Activated CD8-positive, alpha-beta T cell treated with anti-CD3 and anti-CD28 coated beads for 36 hours (primary cell): ENCODE measurements around the gene CAMK4. TPM values are rescaled to one million over a fixed set of nuclear protein-coding genes. Genes with fewer than 3 reads are reported as not detected.

ENCODE experiments used
- ATAC-seq: fragments of 200-7000 bp; cut with Tn5 transposase; one replicate; pipeline ENCODE4 v1.10.0; 2021; ENCODE audit warnings: mild to moderate bottlenecking, moderate library complexity
- CTCF ChIA-PET: fragments of 350-600 bp; sonication (Branson Sonifier 250); formaldehyde crosslinking; loops from one replicate; lab custom pipeline; 2021; ENCODE audit warnings: antibody characterized with exemption; lab: Charles Lee
- POLR2A ChIA-PET: fragments of 350-600 bp; sonication (Branson Sonifier 250); formaldehyde crosslinking; loops from one replicate; lab custom pipeline; 2021; ENCODE audit warnings: antibody characterized with exemption; lab: Charles Lee
- DNase-seq: peaks from one replicate; pipeline ENCODE4 v3.0.0-alpha.2; 2020
- H3K27ac Mint-ChIP-seq: one replicate; pipeline ENCODE4 v1.8.0; 2021; ENCODE audit warnings: mild to moderate bottlenecking, mixed read lengths
- H3K27me3 Mint-ChIP-seq: one replicate; pipeline ENCODE4 v1.8.0; 2021; ENCODE audit warnings: mixed read lengths
- H3K36me3 Mint-ChIP-seq: one replicate; pipeline ENCODE4 v1.8.0; 2021; ENCODE audit warnings: low read depth, mixed read lengths
- H3K4me1 Mint-ChIP-seq: one replicate; pipeline ENCODE4 v1.8.0; 2021; ENCODE audit warnings: low read depth, mixed read lengths
- H3K4me3 Mint-ChIP-seq: one replicate; pipeline ENCODE4 v1.8.0; 2021; ENCODE audit warnings: mild to moderate bottlenecking, moderate library complexity, mixed read lengths
- H3K9me3 Mint-ChIP-seq: one replicate; pipeline ENCODE4 v1.8.0; 2021; ENCODE audit warnings: mixed read lengths
- intact Hi-C: fragments of 100-400 bp; cut with micrococcal nuclease; formaldehyde crosslinking; loops from one replicate; pipeline ENCODE4 v1.10.0; 2022
- total RNA-seq, 2 experiments: library from RNA; stranded (reverse); gene quantifications; one replicate each; pipeline ENCODE4 v1.2.3, GENCODE V29; 2021
- TF ChIP-seq, protein P1 (sequence below): fragments of 200-600 bp; IDR thresholded peaks from one replicate; pipeline ENCODE4 v1.8.0; 2022; ENCODE audit warnings: antibody characterized with exemption, mild to moderate bottlenecking

Gene CAMK4
- total RNA-seq, 2 experiments from 2014 or later, result 79.7 to 80.7 TPM

DNA sequence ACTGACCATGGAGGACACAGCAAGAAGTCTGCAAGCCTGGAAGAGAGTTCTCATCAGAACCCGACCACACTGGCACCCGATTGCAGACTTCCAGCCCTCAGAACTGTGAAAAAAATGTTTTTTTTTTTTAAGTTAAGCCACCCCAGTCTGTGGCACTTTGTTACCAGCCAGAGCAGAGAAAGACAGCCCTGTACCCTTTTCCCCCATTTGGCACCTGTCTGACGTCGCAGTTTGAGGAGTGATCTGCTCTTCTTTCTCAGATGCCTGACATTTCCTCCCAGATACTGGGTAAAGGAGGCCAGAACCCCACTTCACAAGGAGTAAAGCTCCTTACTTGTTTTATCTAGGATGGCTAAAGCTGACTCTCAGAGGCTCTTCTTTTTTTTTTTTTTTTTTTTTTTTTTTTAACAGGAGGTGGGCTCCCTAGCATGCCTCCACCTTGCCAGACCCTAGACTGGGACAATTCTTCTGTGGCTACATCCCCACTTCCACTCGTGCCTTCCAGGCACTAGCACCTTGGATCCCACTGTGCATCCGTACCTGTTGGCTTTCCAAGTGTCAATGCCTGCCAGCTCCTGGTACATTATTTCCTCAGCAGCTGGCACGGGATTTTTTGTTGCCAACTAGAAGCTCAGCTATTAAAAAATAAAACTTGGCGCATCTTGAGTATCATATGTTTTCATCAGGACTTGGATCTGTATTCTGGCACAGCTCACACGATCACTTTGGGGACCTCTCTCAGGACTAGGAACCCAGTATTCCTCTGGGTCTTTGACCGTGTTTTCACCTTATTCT is 14.4 kb downstream of the CAMK4 start:
- Mint-ChIP-seq H3K4me3 (peak overlapping the region; percentile 66), H3K4me1 (peaks cover 96% of the 10 kb centered on the region), H3K36me3 (peaks cover 20% of the 10 kb centered on the region), H3K27me3 (no peaks in the 10 kb centered on the region), H3K9me3 (no peaks in the 10 kb centered on the region), H3K27ac (peak overlapping the region; percentile 87)
- no peak for DNase-seq
- intact Hi-C loops, result no loop called here
- ChIA-PET CTCF (interaction anchor here (0.5 to 7.4 kb wide), 6 partner anchors 8 to 1700 kb away, joined by 3 to 49 read pairs (median 16); no protein-coding TSS in a partner anchor), POLR2A (interaction anchor here (0.7 to 9.4 kb wide), 4 partner anchors 8 to 519 kb away, joined by 4 to 91 read pairs (median 30); partner anchors contain the start of gene CAMK4)
- TF ChIP-seq, protein P1, sequence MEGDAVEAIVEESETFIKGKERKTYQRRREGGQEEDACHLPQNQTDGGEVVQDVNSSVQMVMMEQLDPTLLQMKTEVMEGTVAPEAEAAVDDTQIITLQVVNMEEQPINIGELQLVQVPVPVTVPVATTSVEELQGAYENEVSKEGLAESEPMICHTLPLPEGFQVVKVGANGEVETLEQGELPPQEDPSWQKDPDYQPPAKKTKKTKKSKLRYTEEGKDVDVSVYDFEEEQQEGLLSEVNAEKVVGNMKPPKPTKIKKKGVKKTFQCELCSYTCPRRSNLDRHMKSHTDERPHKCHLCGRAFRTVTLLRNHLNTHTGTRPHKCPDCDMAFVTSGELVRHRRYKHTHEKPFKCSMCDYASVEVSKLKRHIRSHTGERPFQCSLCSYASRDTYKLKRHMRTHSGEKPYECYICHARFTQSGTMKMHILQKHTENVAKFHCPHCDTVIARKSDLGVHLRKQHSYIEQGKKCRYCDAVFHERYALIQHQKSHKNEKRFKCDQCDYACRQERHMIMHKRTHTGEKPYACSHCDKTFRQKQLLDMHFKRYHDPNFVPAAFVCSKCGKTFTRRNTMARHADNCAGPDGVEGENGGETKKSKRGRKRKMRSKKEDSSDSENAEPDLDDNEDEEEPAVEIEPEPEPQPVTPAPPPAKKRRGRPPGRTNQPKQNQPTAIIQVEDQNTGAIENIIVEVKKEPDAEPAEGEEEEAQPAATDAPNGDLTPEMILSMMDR, result no peak
- ATAC-seq, result no peak

DNA sequence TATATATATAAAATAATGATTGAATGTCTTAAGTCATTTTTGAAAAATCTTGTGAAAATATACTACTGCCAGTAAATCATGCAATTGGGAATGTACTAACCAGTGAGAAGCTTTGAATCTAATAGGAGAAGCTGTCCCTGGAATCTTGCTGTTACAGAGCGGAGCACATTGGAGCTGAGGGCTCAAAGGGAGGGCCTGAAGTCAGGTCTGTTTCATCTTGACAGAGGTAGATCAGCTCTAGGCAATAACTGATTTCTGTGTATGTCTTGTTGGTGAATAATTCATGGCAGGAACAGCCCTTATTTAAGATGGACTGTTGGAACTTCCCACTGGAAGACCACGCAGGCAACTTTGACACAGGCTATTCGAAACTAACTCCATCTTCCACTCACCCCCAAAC is 17.5 kb downstream of the CAMK4 start:
- H3K4me3 Mint-ChIP-seq, result no peak overlapping the region
- peaks cover 20% of the 10 kb centered on the region for H3K36me3 Mint-ChIP-seq
- peak overlapping the region; percentile 35 for H3K27ac Mint-ChIP-seq
- ATAC-seq, result no peak
- no peaks in the 10 kb centered on the region for H3K9me3 Mint-ChIP-seq
- no peaks in the 10 kb centered on the region for H3K27me3 Mint-ChIP-seq
- intact Hi-C loops, result no loop called here
- ChIA-PET CTCF (interaction anchor here (1.4 kb wide), 1 partner anchor 18 kb away, joined by 4 read pairs; no protein-coding TSS in a partner anchor), POLR2A (interaction anchor here (0.5 to 9.4 kb wide), 3 partner anchors 11 to 33 kb away, joined by 3 to 91 read pairs (median 3); no protein-coding TSS in a partner anchor)
- peaks cover 92% of the 10 kb centered on the region for H3K4me1 Mint-ChIP-seq
- TF ChIP-seq, protein P1, result no peak
- DNase-seq, result no peak

DNA sequence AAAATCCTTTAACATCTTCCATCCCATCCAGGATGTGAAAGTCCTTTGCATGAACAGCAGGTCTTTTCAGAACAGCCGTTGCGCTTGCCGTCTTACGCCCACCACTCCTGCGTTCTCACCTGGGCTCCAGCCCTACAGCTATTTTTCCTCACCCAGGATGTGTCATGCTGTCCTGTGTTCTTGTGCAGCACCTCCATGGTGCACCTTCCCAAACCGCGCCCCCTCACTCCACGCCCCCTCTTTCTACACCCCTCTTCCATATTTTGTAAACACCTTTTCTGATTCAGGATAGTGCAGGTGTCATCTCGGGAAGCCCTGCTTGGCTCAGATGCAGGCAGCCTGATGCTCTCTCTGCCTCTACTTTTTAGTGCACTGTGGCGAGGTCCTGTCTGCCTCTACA is 18.4 kb downstream of the CAMK4 start:
- ATAC-seq (peak; percentile 31), DNase-seq (peak; percentile 43)
- intact Hi-C loops, result no loop called here
- no peaks in the 10 kb centered on the region for H3K9me3 Mint-ChIP-seq
- H3K36me3 Mint-ChIP-seq, result peaks cover 20% of the 10 kb centered on the region
- H3K27ac Mint-ChIP-seq, result peak overlapping the region; percentile 70
- H3K4me1 Mint-ChIP-seq, result peaks cover 86% of the 10 kb centered on the region
- H3K4me3 Mint-ChIP-seq, result no peak overlapping the region
- CTCF ChIA-PET, result interaction anchor here (0.9 kb wide), 2 partner anchors 9 to 36 kb away, joined by 3 read pairs; no protein-coding TSS in a partner anchor
- TF ChIP-seq, protein P1, result no peak
- POLR2A ChIA-PET, result interaction anchor here (9.4 kb wide), 1 partner anchor 10 kb away, joined by 91 read pairs; no protein-coding TSS in a partner anchor
- H3K27me3 Mint-ChIP-seq, result no peaks in the 10 kb centered on the region

DNA sequence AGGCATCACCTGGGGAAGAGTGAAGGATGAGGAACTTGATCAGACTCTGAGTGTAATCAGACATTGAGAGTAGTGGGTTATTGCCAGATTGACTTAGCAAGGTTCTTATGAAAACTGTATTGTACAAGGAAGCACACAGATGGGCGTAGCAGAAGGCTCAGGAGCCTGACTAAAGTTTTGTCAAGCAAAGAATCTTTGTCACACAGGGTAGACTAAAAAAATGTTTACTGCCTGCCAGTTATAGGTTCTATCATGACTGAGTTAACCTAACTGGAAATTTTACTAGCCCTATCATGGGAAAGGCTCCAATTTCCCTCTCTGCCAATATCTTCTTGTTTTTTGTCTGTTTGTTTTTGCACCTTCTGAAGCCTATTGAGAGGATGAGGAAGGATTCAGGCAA is 19.1 kb downstream of the CAMK4 start:
- ATAC-seq (no peak), DNase-seq (no peak)
- intact Hi-C loops, result no loop called here
- Mint-ChIP-seq H3K4me3 (no peak overlapping the region), H3K27ac (peak overlapping the region; percentile 70), H3K4me1 (peaks cover 86% of the 10 kb centered on the region), H3K9me3 (no peaks in the 10 kb centered on the region), H3K27me3 (no peaks in the 10 kb centered on the region), H3K36me3 (peaks cover 20% of the 10 kb centered on the region)
- TF ChIP-seq, protein P1, result no peak
- ChIA-PET POLR2A (interaction anchor here (9.4 kb wide), 1 partner anchor 10 kb away, joined by 91 read pairs; no protein-coding TSS in a partner anchor), CTCF (interaction anchor here (0.9 to 3.4 kb wide), 4 partner anchors 8 to 26 kb away, joined by 3 to 18 read pairs (median 4); no protein-coding TSS in a partner anchor)
